HG03457 (cell line): ENCODE results near the gene RASSF4.

Experiments
- ATAC-seq: cut with Tn5 transposase; IDR thresholded peaks from one replicate; pipeline ENCODE4 v1.9.1; 2021; ENCODE audit warnings: moderate number of reproducible peaks; ENCODE audit not compliant: unreplicated experiment

The RASSF4 gene

DNA sequence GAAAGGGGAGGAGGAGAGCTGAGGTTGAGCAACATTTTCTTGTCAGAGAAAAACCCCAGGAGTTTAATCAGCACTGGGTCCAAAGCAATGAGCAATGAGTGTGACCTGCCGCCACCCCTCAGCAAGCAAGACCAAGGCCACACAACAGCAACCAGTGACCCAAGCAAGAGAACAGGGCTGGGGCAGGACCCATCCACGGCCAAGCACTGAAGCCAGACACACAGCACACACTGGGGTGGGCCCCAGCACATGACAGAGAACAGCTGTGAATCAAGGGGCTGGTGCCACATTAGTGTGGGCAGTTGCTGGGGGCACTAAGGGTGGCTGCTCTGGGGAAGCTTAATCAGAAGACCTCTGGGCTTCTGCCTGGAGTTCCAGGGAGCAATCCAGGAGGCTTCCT, 32.2 kb upstream of the RASSF4 start:
- ATAC-seq = no peak

GRCh38 chr10:44928462-44928861, 31.1 kb upstream of the RASSF4 start:
- no peak for ATAC-seq

- ATAC-seq = no peak
Observed at GRCh38 chr10:44929356-44930255, 30.0 kb upstream of the RASSF4 start.

DNA sequence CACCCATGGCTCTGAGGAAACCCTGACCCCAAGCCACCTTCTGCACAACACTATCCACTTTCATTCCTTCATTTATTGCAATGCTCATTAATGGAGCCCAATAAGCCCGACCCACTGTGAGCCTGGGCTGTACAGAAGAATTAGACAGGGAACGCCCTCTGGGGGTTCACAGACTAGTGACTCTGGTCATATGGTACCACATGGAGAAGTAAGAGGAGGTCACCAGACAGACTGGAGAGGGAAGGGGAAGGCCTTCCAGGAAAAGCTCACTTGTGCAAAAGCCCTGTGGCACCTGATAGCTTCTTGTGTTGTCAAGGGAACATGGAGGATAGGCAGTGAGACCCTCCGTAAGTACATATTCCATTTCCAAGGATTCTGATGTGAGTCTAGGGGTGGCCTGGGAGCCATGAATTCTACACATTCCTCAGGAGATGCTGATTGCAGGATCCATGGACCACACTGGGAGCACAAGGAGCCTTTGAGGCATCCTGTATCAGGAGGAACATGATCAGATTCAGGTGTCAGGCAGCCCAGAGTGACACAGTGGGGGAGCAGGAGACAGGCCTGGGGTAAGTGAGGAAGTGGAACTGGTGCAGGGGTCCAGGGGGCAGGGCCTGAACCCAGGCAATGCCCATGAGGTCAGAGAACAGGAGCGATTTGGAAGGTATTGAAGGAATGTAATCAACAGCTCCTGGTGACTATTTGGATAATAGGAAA, 28.5 kb upstream of the RASSF4 start:
- no peak for ATAC-seq

GRCh38 chr10:44931621-44932516, 27.7 kb upstream of the RASSF4 start:
- ATAC-seq = no peak

- peak; percentile 93 for ATAC-seq
Observed at GRCh38 chr10:44932517-44933450, 26.8 kb upstream of the RASSF4 start.

DNA sequence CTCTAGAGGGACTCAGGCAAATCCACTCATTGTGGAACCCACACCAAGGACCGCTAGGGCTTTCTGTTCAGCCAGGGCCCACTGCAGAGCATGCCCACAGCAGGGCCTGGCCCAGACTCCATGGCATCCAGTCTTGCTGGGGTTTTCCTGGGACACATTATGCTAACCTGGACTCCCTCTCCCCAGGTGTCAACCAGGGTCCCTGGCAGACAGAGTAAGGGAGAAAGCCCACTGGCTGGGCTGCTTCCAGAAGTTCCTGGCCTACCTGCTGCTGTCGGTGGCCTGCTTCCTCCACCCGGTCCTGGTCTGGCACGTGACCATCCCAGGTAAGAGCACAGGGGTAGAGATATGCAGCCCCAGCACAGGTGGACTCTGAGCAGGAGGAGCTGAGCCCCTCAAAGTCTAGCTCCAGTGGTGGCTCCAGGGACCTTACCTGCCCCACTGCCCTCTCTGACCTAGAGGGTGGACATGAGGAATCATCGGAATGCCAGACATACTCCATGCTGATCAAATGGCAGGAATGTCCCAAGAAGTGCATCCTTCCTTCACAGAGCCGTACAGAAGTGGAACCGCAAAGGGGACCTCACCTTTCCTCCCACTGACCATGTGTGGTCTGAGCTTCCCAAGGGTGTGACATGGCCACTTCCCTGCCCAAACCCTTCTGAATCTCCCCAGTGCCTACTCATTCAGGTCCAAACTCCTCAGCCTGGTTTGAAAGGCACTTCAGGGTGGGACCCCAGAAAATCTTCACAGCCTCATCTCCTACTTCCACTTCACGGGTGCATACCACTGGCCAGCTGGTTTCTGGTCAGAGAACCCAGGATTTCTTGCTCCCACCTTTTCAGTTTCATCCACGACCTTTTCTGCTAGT, 25.9 kb upstream of the RASSF4 start:
- no peak for ATAC-seq

DNA sequence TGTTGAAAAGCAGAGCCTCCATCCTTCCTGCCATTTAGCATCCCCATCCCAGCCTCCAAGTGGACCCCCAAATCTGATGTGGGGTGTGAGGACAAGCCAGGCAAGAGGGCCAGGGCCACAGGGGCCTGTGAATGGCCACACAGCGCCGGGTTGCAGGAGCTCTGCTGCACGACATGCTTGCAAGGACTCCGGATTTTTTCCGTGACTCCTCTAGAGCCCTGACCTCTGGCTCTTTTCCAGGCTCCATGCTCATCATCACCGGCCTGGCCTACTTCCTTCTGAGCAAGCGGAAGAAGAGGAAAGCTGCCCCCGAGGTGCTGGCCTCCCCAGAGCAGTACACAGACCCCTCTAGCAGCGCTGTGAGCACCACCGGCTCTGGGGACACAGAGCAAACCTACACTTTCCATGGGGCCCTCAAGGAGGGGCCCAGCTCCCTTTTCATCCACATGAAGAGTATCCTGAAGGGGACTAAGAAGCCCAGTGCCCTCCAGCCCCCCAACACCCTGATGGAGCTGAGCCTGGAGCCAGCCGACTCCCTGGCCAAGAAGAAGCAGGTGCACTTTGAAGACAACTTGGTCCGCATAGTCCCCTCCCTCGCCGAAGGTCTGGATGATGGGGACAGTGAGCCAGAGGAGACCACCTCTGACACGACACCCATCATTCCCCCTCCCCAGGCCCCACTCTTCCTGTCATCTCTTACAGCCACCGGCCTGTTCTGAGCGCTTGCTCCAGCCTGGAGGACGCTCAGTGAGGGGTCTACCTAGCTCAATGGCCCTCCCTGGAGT, 25.0 kb upstream of the RASSF4 start:
- ATAC-seq = no peak

DNA sequence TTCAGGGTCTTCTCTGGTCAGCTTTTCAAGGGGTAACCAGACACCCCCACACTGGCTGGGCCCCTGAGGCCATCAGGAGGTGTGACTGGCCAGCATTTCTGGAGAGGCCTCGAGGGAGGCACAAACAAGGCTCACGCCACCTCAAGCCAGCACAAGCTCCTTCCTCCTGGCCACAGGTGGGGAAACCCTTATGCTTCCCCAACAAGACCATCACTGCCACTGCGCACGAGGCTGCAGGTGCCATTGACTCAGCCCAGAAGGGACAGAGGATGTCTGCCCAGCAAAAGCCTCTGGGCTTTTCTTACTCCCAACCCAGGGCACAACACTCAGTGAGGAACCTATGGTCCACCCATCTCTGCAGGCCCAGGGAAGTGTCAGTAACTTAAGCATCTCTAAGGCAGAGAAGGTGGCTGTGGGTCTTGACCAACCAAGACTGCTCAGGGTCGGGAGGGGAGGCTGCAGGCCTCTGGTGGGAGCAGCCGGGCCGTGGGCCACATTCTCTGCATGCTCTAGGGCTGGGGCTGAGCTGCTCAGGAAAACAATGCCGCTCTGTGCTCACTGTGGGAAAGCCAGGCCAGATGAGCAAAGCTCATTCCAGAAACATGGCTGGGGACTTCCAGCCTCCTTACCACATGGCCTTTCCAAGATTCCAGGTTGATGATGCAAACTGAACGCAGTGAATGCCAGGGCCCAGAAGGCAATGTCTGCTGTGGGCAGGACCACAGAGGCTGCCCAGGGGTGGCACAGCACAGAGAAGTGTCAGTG, 24.2 kb upstream of the RASSF4 start:
- no peak for ATAC-seq

DNA sequence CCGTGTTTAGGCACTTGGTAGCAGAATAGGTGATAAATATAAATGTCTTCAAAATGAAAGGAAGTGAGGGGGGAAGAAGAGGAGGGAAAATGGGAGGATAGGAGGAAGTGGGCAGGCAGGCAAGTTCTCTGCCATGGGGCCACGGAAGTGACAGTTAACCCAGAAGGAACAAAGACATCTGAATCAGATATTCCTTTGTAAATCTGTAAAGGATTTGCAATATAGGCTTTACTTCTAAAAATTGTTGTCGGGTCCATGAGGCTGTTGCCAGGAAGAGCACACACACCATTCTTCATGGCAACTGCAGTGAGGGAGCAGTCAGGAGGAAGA, 23.7 kb upstream of the RASSF4 start:
- ATAC-seq = no peak

- ATAC-seq = no peak
Observed at GRCh38 chr10:44936314-44936975, 23.2 kb upstream of the RASSF4 start.

GRCh38 chr10:44937196-44938005, 22.2 kb upstream of the RASSF4 start:
- no peak for ATAC-seq

DNA sequence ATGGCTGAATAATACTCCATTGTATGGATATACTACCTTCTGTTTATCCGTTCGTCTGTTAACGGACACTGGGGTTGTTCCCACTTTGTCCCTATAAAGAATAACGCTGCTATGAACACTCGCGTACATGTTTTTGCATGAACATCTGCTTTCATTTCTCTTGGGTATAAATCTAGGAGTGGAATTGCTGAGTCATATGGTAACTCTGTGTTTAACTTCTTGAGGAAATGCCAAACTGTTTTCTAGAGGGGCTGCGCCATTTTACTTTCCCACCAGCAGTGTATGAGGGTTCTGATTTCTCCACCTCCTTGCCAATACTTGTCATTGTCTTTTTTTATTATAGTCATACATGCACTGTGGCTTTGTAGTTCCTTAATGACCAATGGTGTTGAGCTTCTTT, 20.6 kb upstream of the RASSF4 start:
- ATAC-seq = no peak

- ATAC-seq = no peak
Observed at GRCh38 chr10:44939691-44940401, 19.8 kb upstream of the RASSF4 start.

DNA sequence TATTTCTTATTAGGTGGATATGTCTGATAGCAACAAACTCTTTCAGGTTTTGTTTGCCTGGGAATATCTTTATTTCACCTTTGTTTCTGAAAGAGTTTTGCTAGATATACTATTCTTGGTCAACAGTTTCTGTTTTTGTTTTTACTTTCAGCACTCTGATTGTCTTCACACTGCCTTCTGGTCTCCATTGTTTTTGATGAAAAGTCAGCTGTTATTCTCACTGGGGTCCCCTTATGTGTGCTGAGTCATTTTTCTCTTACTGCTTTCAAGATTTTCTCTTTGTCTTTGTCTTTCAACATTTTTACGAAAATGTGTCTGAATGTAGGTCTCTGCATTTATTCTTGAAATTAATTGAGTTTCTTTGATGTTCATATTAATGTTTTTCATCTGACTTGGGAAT, 15.2 kb upstream of the RASSF4 start:
- ATAC-seq = no peak

- peak; percentile 53 for ATAC-seq
Observed at GRCh38 chr10:44946205-44946604, 13.4 kb upstream of the RASSF4 start.
